Kidney (tissue), 14 donors: ENCODE results near the gene TSFM. TPM values are rescaled to one million over a fixed set of nuclear protein-coding genes. Genes with fewer than 3 reads are reported as not detected.

Experiments used
- DNase-seq, 5 donors: peaks; one replicate each; pipeline ENCODE4 v3.0.0-alpha.2; 2013 to 2020
- FAIRE-seq: peaks from 2 replicates; lab custom pipeline; 2012; peaks lifted over from hg19 to GRCh38; lab: Jason Lieb, UNC
- H3K27ac ChIP-seq, 2 donors: one replicate each; pipeline ENCODE4 v1.7.0; 2013; ENCODE audit warnings: low read depth in 2 of 2, low read length in 2 of 2, inconsistent platforms in 1 of 2
- H3K27me3 ChIP-seq: one replicate; pipeline ENCODE4 v1.7.1; 2013; ENCODE audit warnings: low read length, inconsistent platforms; ENCODE audit not compliant: control insufficient read depth, insufficient read depth
- H3K36me3 ChIP-seq, 3 donors: one replicate each; pipeline versions ENCODE4 v1.7.0 to v1.7.1; 2013; ENCODE audit warnings: low read length in 3 of 3, control low read depth in 1 of 3, inconsistent platforms in 1 of 3; ENCODE audit not compliant: insufficient read depth in 3 of 3, control insufficient read depth in 2 of 3
- H3K4me1 ChIP-seq, 3 donors: one replicate each; pipeline versions ENCODE4 v1.7.0 to v1.7.1; 2013; ENCODE audit warnings: low read length in 3 of 3, inconsistent platforms in 1 of 3, low read depth in 1 of 3; ENCODE audit not compliant: control insufficient read depth in 2 of 3, insufficient read depth in 2 of 3
- H3K4me3 ChIP-seq, 3 donors: one replicate each; pipeline versions ENCODE4 v1.7.0 to v1.8.1; 2013; ENCODE audit warnings: low read length in 3 of 3, control low read depth in 1 of 3, inconsistent platforms in 1 of 3
- H3K9ac ChIP-seq, 3 donors: one replicate each; pipeline versions ENCODE4 v1.7.0 to v1.7.1; 2013; ENCODE audit warnings: low read length in 3 of 3, control low read depth in 1 of 3, inconsistent platforms in 1 of 3
- H3K9me3 ChIP-seq, 3 donors: one replicate each; pipeline versions ENCODE4 v1.7.0 to v1.7.1; 2013; ENCODE audit warnings: low read length in 3 of 3, control low read depth in 1 of 3, inconsistent platforms in 1 of 3; ENCODE audit not compliant: control insufficient read depth in 2 of 3, insufficient read depth in 1 of 3
- CTCF ChIP-seq: IDR thresholded peaks from 3 replicates; pipeline ENCODE4 v1.5.1; 2012; ENCODE audit warnings: mild to moderate bottlenecking, moderate library complexity, borderline replicate concordance; ENCODE audit not compliant: insufficient read depth; ENCODE audit errors: extremely low read depth
- intact Hi-C: fragments of 100-400 bp; cut with DNase I; formaldehyde crosslinking; loops from one replicate; pipeline ENCODE4 v1.11.1; 2022
- polyA plus RNA-seq: library from polyadenylated mRNA; stranded (reverse); fragments of 350-450 nt; fragmentation: Illumina TruSeq; extraction: RNeasy Lipid Tissue Mini Kit (QIAGEN cat#74804); gene quantifications from one replicate; pipeline ENCODE4 v1.2.3, GENCODE V29; 2014; ENCODE audit warnings: low read depth, low replicate concordance; ENCODE audit not compliant: insufficient read depth
- total RNA-seq: library from RNA; stranded (reverse); fragmentation: NEBNext Ultra II Directional; extraction: Animal tissue kit (Norgen Biotek cat#: 25700); gene quantifications from one replicate; pipeline ENCODE4 v1.2.1, GENCODE V29; 2021
- donor health status: control.
- donor health status: control.
- donor health status: control.
- donor health status: control.
- donor health status: control.
- donor health status: DM: yes; HTN: yes; CAD: no.
- donor health status: Normal renal cell carcinoma (clear cell type).

TSFM gene
- total and polyA plus RNA-seq, 2 donors from 2014 or later: 32.8 to 84.6 TPM

- no peak overlapping the region for H3K4me3 ChIP-seq
- TF ChIP-seq CTCF: no peak
- no peak overlapping the region for H3K9ac ChIP-seq
These were observed 42.6 kb upstream of the TSFM start for GRCh38 chr12:57739914-57740538.

GRCh38 chr12:57740656-57741412, 41.8 kb upstream of the TSFM start:
- Histone ChIP-seq H3K9me3 (no peaks in the 10 kb centered on the region), H3K4me3 (no peak overlapping the region), H3K9ac (no peak overlapping the region), H3K27me3 (peaks cover 20% of the 10 kb centered on the region), H3K4me1 (peaks cover 0 to 10% (median 9%) of the 10 kb centered on the region in 3 donors), H3K27ac (no peak overlapping the region), H3K36me3 (no peaks in the 10 kb centered on the region)
- no peak for TF ChIP-seq CTCF
- DNase-seq (no peak), FAIRE-seq (no peak)
- intact Hi-C loops: no loop called here

More at GRCh38 chr12:57739914-57740538, 42.6 kb upstream of the TSFM start:
- Histone ChIP-seq H3K9me3 (no peaks in the 10 kb centered on the region), H3K27me3 (peaks cover 28% of the 10 kb centered on the region), H3K4me1 (peaks cover 0 to 7% (median 4%) of the 10 kb centered on the region in 3 donors), H3K27ac (no peak overlapping the region), H3K36me3 (no peaks in the 10 kb centered on the region)
- intact Hi-C loops: no loop called here
- no peak for DNase-seq
- no peak for FAIRE-seq

GRCh38 chr12:57741413-57741789, 41.2 kb upstream of the TSFM start:
- peaks cover 19% of the 10 kb centered on the region for H3K27me3 ChIP-seq
- no peak overlapping the region for H3K9ac ChIP-seq
- no peak overlapping the region for H3K4me3 ChIP-seq
- H3K27ac ChIP-seq: no peak overlapping the region
- H3K9me3 ChIP-seq: no peaks in the 10 kb centered on the region
- no peak for DNase-seq
- intact Hi-C loops: no loop called here
- FAIRE-seq: no peak
- peaks cover 0 to 10% (median 9%) of the 10 kb centered on the region in 3 donors for H3K4me1 ChIP-seq
- TF ChIP-seq CTCF: no peak
- peaks cover 0 to 3% (median 0%) of the 10 kb centered on the region in 3 donors for H3K36me3 ChIP-seq
